GM12878 (cell line): ENCODE results near the gene CAMTA1. TPM values are rescaled to one million over a fixed set of nuclear protein-coding genes. Genes with fewer than 3 reads are reported as not detected.

Experiments used
- ATAC-seq: fragments of 200-7000 bp; cut with Tn5 transposase; 3 replicates; pipeline ENCODE4 v1.9.1; 2020; ENCODE audit warnings: mild to moderate bottlenecking, moderate library complexity
- BruUV-seq: library from RNA; stranded (reverse); fragments of 400-500 nt; replicated peaks from 2 replicates; lab custom pipeline; 2021; lab: Mats Ljungman, UMichigan
- CTCF ChIA-PET: fragments of 300-600 bp; sonication (Branson Sonifier 250); formaldehyde crosslinking; extraction: SDS; loops from one replicate; lab custom pipeline; 2021; ENCODE audit warnings: inconsistent platforms; lab: Yijun Ruan, JAX
- POLR2A ChIA-PET: fragments of 350-600 bp; formaldehyde crosslinking; extraction: SDS; loops from one replicate; lab custom pipeline; 2021; ENCODE audit warnings: inconsistent platforms; lab: Charles Lee
- RAD21 ChIA-PET: fragments of 300-600 bp; sonication (Branson Sonifier 250); formaldehyde crosslinking; loops from one replicate; lab custom pipeline; 2023; ENCODE audit warnings: antibody characterized with exemption; ENCODE audit not compliant: unreplicated experiment; lab: Charles Lee
- SMC1A ChIA-PET: fragments of 300-600 bp; sonication (Branson Sonifier 250); formaldehyde crosslinking; loops from one replicate; lab custom pipeline; 2023; ENCODE audit not compliant: unreplicated experiment, uncharacterized antibody; lab: Charles Lee
- DNase-seq: peaks from one replicate; pipeline ENCODE4 v3.0.0-alpha.2; 2011; ENCODE audit warnings: low read depth, low spot score
- FAIRE-seq: peaks from 3 replicates; lab custom pipeline; 2011; peaks lifted over from hg19 to GRCh38; lab: Jason Lieb, UNC
- H2AFZ ChIP-seq: 2 replicates; pipeline ENCODE4 v1.6.0; 2011; ENCODE audit warnings: low read depth, low read length, control low read depth; ENCODE audit not compliant: control insufficient read depth
- H3K27ac ChIP-seq: 2 replicates; pipeline ENCODE4 v1.5.1; 2011; ENCODE audit warnings: control low read depth; ENCODE audit not compliant: control insufficient read depth, insufficient read depth
- H3K27me3 ChIP-seq, 2 experiments: replicated peaks in 1 of 2; 2 replicates each; pipeline versions ENCODE4 v1.6.0 to v1.6.1; 2011; ENCODE audit warnings: low read length in 1 of 2; ENCODE audit not compliant: control insufficient read depth in 2 of 2, insufficient read depth in 2 of 2
- H3K36me3 ChIP-seq, 2 experiments: 2 replicates each; pipeline ENCODE4 v1.5.1; 2011; ENCODE audit warnings: low read length in 1 of 2; ENCODE audit not compliant: control insufficient read depth in 2 of 2, insufficient read depth in 2 of 2
- H3K4me1 ChIP-seq: 2 replicates; pipeline ENCODE4 v1.6.1; 2011; ENCODE audit warnings: mild to moderate bottlenecking, low read length, moderate library complexity, mixed read lengths; ENCODE audit not compliant: control insufficient read depth, insufficient read depth
- H3K4me2 ChIP-seq: 2 replicates; pipeline ENCODE4 v1.6.0; 2011; ENCODE audit warnings: control low read depth; ENCODE audit not compliant: control insufficient read depth, insufficient read depth
- H3K4me3 ChIP-seq: fragments of 200-600 bp; sonication (generic); 2 replicates; pipeline ENCODE4 v1.5.1; 2016
- H3K79me2 ChIP-seq: 2 replicates; pipeline ENCODE4 v1.6.0; 2011; ENCODE audit warnings: low read length; ENCODE audit not compliant: control insufficient read depth, insufficient read depth
- H3K9ac ChIP-seq: 2 replicates; pipeline ENCODE4 v1.8.0; 2011; ENCODE audit warnings: low read length, control low read depth, mixed read lengths; ENCODE audit not compliant: control insufficient read depth, insufficient read depth
- H3K9me3 ChIP-seq: replicated peaks from 3 replicates; pipeline ENCODE4 v1.5.1; 2011; ENCODE audit warnings: mild to moderate bottlenecking, low read length; ENCODE audit not compliant: control insufficient read depth, insufficient read depth
- H4K20me1 ChIP-seq: 2 replicates; pipeline ENCODE4 v1.6.0; 2011; ENCODE audit not compliant: control insufficient read depth, insufficient read depth
- ATF2 ChIP-seq: IDR thresholded peaks from 2 replicates; pipeline ENCODE4 v1.6.1; 2012; ENCODE audit warnings: low read length, inconsistent platforms
- CEBPB ChIP-seq, 2 experiments: fragments of 150-350 bp in 1 of 2; IDR thresholded peaks; 2 replicates each; pipeline ENCODE4 v1.6.1; 2012 to 2014; ENCODE audit warnings: low read depth in 2 of 2, low read length in 2 of 2, borderline replicate concordance in 1 of 2, inconsistent platforms in 1 of 2
- DPF2 ChIP-seq: fragments of 450-650 bp; IDR thresholded peaks from 2 replicates; pipeline ENCODE4 v1.6.1; 2017; ENCODE audit warnings: mild to moderate bottlenecking
- ZNF24 ChIP-seq: fragments of 450-650 bp; IDR thresholded peaks from 2 replicates; pipeline ENCODE4 v1.6.1; 2017; ENCODE audit warnings: antibody characterized with exemption, mild to moderate bottlenecking
- WGBS: methylation state at CpG from one replicate; pipeline ENCODE4 v1.1.6; 2016; ENCODE audit warnings: low lambda C conversion rate; ENCODE audit not compliant: insufficient replicate concordance, insufficient coverage; ENCODE audit errors: missing lambda C conversion rate; 5-methylcytosine and 5-hydroxymethylcytosine counted together
- in situ Hi-C: fragments of 300-500 bp; cut with MboI; formaldehyde crosslinking; loops from 9 replicates; pipeline ENCODE4 v1.14.3; 2018; ENCODE audit warnings: mixed read lengths
- intact Hi-C: fragments of 100-400 bp; cut with micrococcal nuclease; formaldehyde crosslinking; loops from one replicate; pipeline ENCODE4 v1.14.2; 2022; ENCODE audit not compliant: unreplicated experiment
- polyA plus RNA-seq, 11 experiments: library from polyadenylated mRNA; depleted of rRNA in 4 of 11; unstranded in 6 of 11; stranded (reverse) in 5 of 11; fragments of >200 nt; fragmentation: Nextera tagmentation in 4 of 11; fragmentation: Illumina TruSeq in 1 of 11; extraction: Ambion mirVana in 4 of 11; extraction: Trizol in 1 of 11; gene quantifications; 1 replicate in 1 of 11; 2 replicates in 10 of 11; pipeline versions ENCODE4 v1.2.1 to v1.2.3, GENCODE V29; 2011 to 2016; ENCODE audit warnings: inconsistent platforms in 2 of 11, missing spikeins in 2 of 11, low read depth in 1 of 11
- total RNA-seq, 4 experiments: library from RNA; depleted of rRNA in 3 of 4; stranded (reverse); fragments of >200 nt in 3 of 4; fragmentation: Illumina TruSeq in 1 of 4; extraction: Trizol in 1 of 4; gene quantifications; 2 replicates each; pipeline versions ENCODE4 v1.2.1 to v1.2.3, GENCODE V29; 2013 to 2021

The CAMTA1 gene
- total and polyA plus RNA-seq, 10 of the 15 experiments (the other 5 are each of a cell fraction or from before 2014, with no cell fraction given), result 37.7 to 148 (median 76.4) TPM

- no peak for DNase-seq
- H3K9ac ChIP-seq, result no peak overlapping the region
- no peak overlapping the region for H3K4me3 ChIP-seq
- H4K20me1 ChIP-seq, result no peaks in the 10 kb centered on the region
- ChIA-PET RAD21 (no interaction called here), SMC1A (interaction anchor here (0.6 to 7.4 kb wide), 4 partner anchors 10 to 49 kb away, joined by 3 to 68 read pairs (median 10); no protein-coding TSS in a partner anchor), CTCF (interaction anchor here (1.5 to 9.2 kb wide), 2 partner anchors 15 to 25 kb away, joined by 3 to 52 read pairs; no protein-coding TSS in a partner anchor), POLR2A (no interaction called here)
- no peaks in the 10 kb centered on the region for H3K9me3 ChIP-seq
- no peak overlapping the region for H2AFZ ChIP-seq
- H3K4me1 ChIP-seq, result peaks cover 9% of the 10 kb centered on the region; the same call in 1 of the 2 replicates
- no peak for ATAC-seq
- peaks cover 2% of the 10 kb centered on the region; the same call in 1 of the 2 replicates for H3K79me2 ChIP-seq
- no peak overlapping the region for H3K27ac ChIP-seq
- no TSS peak for BruUV-seq
- TF ChIP-seq ZNF24 (no peak), ATF2 (no peak), DPF2 (no peak), CEBPB (IDR thresholded peaks at IDR 0.05; ENCODE audit: borderline replicate concordance in 1 of 2, low read depth in 2 of 2, low read length in 2 of 2) (no peak)
- peaks cover 3 to 9% of the 10 kb centered on the region in 2 experiments for H3K36me3 ChIP-seq
- intact Hi-C loops (no loop called here), in situ Hi-C loops (no loop called here)
- H3K27me3 ChIP-seq, result no peaks in the 10 kb centered on the region
- no peak overlapping the region for H3K4me2 ChIP-seq
- FAIRE-seq, result no peak
- 98% methylated on average over 4 of the region's 4 CpGs for WGBS
Observed at GRCh38 chr1:6874298-6874697, 89.0 kb downstream of the CAMTA1 start.
